Brain microvascular endothelial cell (primary cell): ENCODE measurements around the gene POLDIP3.

ENCODE experiments used
- DNase-seq: peaks from one replicate; pipeline ENCODE4 v3.0.0-alpha.2; 2020
- H3K27ac ChIP-seq: fragments of 250-450 bp; sonication (Bioruptor Pico); 2 replicates; pipeline ENCODE4 v1.5.1; 2020; ENCODE audit warnings: mild to moderate bottlenecking, moderate library complexity
- H3K27me3 ChIP-seq: fragments of 250-450 bp; sonication (Bioruptor Pico); replicated peaks from 2 replicates; pipeline ENCODE4 v1.5.1; 2020; ENCODE audit warnings: mild to moderate bottlenecking
- H3K36me3 ChIP-seq: fragments of 250-450 bp; sonication (Bioruptor Pico); replicated peaks from 2 replicates; pipeline ENCODE4 v1.5.1; 2020; ENCODE audit warnings: mild to moderate bottlenecking
- H3K4me3 ChIP-seq: 2 replicates; pipeline ENCODE4 v1.5.1; 2011; ENCODE audit warnings: low read depth, mild to moderate bottlenecking, control low read depth, low read length, moderate library complexity
- in situ Hi-C: cut with HindIII; loops from 2 replicates; pipeline ENCODE4 v1.10.0; 2017; ENCODE audit warnings: low sequenced_read_pairs, low pct_ligation_motif_present
- TF ChIP-seq, protein P1 (sequence below): IDR thresholded peaks from 2 replicates; pipeline ENCODE4 v1.5.1; 2011; ENCODE audit warnings: low read depth, mild to moderate bottlenecking, moderate library complexity, low read length, control low read depth, inconsistent platforms; ENCODE audit errors: missing control alignments

Gene POLDIP3

DNA sequence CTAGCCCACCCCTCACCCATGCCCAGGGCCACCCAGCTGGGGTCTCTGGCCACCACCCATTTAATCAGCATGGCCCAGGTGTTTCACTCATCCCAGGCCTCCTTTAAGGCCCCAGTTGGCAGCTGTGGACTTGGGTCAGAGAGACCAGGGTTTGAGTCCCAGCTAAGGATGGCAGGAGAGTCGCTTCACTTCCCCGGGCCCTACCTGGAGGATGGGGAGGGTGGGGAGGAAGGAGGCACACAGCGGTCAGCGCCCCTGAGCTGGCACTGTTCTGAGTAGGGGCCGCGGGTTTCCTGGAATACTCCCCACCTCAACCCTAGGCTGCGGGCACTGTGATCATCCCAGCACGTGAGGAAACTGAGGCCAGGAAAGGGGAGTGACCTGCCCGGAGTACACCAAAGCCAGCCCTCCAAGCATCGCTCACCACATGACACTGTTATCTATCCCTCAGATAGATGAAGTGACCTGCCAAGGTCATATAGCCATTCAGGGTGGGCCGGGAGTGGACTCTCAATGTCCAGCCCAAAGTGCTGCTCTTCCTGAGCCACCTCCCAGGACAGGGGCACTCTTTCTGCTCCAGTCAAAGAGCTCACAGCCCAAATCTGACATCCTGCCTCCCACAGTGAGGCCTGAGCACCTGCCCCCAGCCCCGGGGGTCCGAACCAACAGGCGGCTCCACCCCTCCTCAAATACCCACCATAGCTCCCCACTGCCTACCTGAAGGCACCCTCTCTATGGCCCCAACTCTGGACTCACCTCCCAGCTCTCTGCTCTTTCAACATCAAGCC is 29.1 kb upstream of the POLDIP3 start:
- in situ Hi-C loops, result loop anchor here (25.0 kb wide), 1 partner anchor 168 kb away; no protein-coding TSS in a partner anchor
- no peak for DNase-seq

DNA sequence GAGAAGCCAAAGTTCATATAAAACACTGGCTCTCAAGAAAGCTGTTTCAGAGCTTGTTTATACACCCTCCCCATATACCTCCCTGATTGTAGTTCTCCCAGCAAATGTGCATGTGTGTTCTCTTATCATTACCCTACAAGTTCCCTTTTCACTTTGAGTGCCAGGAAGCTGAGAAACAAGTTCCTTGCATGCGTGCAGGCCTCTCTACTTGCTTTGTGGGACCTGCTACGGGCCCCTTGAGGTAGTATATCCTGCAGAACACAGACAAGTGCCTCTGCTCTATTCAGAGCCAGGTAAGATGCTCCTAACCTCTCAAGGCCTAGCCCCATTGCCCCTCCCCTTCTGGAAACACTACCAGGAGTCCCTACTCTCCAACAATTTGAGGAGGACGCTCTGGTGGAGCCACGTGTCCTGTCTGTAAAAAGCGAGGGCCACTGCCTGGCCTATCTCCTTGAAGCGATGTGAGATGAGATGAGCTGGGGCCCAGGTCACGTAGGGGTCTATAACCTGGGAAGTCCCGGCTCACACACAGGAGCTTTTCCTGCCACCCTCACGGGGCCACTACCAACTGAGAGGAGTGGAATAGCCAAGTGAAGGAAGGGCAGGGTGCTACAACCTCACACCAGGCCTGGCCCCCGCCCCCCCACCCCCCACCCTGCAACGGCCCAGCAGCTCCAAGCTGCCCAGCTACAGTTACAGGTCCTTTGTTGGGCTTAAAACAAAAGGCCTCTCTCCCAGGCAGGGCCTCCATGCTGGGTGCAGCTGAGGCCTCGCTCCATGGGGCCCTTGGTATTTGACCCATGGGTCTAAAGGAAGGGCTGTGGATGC is 28.3 kb upstream of the POLDIP3 start:
- Histone ChIP-seq H3K36me3 (no peaks in the 10 kb centered on the region), H3K27me3 (no peaks in the 10 kb centered on the region), H3K4me3 (no peak overlapping the region), H3K27ac (no peak overlapping the region)
- DNase-seq, result no peak
- TF ChIP-seq, protein P1, sequence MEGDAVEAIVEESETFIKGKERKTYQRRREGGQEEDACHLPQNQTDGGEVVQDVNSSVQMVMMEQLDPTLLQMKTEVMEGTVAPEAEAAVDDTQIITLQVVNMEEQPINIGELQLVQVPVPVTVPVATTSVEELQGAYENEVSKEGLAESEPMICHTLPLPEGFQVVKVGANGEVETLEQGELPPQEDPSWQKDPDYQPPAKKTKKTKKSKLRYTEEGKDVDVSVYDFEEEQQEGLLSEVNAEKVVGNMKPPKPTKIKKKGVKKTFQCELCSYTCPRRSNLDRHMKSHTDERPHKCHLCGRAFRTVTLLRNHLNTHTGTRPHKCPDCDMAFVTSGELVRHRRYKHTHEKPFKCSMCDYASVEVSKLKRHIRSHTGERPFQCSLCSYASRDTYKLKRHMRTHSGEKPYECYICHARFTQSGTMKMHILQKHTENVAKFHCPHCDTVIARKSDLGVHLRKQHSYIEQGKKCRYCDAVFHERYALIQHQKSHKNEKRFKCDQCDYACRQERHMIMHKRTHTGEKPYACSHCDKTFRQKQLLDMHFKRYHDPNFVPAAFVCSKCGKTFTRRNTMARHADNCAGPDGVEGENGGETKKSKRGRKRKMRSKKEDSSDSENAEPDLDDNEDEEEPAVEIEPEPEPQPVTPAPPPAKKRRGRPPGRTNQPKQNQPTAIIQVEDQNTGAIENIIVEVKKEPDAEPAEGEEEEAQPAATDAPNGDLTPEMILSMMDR, result no peak
- in situ Hi-C loops, result loop anchor here (25.0 kb wide), 1 partner anchor 169 kb away; no protein-coding TSS in a partner anchor

More for the DNA sequence above, 29.1 kb upstream of the POLDIP3 start:
- Histone ChIP-seq H3K27ac (peak overlapping the region; percentile 61), H3K36me3 (no peaks in the 10 kb centered on the region), H3K27me3 (no peaks in the 10 kb centered on the region), H3K4me3 (no peak overlapping the region)
- TF ChIP-seq, protein P1, result no peak

DNA sequence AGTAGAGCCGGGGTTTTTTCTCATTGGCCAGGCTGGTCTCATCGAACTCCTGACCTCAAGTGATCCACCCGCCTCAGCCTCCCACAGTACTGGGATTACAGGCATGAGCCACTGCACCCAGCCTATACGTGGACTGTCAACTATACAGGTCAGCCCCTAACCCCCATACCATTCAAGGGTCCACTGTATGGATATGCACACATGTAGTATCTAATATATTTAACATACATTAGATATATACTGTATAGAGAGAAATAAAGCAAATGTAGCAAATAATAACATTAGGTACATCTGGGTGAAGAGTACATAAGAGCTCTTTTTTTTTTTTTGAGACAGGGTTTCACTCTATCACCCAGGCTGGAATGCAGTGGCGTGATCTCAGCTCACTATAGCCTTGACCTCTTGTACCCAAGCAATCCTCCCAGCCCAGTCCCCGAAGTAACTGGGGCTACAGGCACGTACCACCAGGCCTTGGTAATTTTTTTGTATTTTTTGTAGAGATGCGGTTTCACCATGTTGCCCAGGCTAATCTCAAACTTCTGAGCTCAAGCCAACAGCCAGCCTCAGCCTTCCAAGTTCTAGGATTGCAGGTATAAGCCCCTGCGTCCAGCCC is 27.2 kb upstream of the POLDIP3 start:
- no peak overlapping the region for H3K4me3 ChIP-seq
- DNase-seq, result no peak
- H3K36me3 ChIP-seq, result no peaks in the 10 kb centered on the region
- in situ Hi-C loops, result loop anchor here (25.0 kb wide), 1 partner anchor 170 kb away; no protein-coding TSS in a partner anchor
- H3K27ac ChIP-seq, result peak overlapping the region; percentile 40
- no peaks in the 10 kb centered on the region for H3K27me3 ChIP-seq
- TF ChIP-seq, protein P1, result no peak

DNA sequence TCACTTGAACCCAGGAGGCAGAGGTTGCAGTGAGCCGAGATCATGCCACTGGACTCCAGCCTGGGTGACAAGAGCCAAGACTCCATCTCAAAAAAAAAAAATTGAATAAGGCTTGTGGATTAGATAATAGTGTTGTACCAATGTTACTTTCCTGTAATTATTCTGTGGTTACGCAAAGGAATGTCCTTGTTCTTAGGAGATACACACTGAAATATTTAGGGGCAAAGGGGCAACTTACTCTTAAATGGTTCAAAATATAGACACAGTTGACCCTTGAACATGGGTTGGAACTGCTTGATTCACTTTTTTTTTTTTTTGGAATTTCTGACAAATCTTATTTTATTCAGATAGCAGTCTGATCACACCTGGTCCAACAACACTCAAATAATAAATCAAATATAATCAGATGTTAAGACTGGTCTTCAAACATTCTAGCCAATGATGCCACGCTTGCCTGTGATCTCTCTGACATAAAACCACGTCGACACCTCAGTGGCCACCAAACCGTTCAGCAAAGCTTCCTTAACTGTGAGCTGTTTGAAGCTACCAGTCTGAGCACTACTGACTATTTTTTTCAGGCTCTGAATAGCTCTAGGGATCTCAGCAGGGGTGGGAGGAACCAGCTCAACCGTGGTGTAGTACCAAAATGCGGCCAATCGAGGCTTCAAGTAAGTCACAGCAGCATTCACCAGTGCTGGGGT is 25.0 kb upstream of the POLDIP3 start:
- in situ Hi-C loops, result loop anchor here (25.0 kb wide), 1 partner anchor 173 kb away; no protein-coding TSS in a partner anchor
- Histone ChIP-seq H3K27ac (no peak overlapping the region), H3K36me3 (peaks cover 5% of the 10 kb centered on the region), H3K4me3 (no peak overlapping the region), H3K27me3 (no peaks in the 10 kb centered on the region)
- no peak for DNase-seq
- TF ChIP-seq, protein P1, result no peak

DNA sequence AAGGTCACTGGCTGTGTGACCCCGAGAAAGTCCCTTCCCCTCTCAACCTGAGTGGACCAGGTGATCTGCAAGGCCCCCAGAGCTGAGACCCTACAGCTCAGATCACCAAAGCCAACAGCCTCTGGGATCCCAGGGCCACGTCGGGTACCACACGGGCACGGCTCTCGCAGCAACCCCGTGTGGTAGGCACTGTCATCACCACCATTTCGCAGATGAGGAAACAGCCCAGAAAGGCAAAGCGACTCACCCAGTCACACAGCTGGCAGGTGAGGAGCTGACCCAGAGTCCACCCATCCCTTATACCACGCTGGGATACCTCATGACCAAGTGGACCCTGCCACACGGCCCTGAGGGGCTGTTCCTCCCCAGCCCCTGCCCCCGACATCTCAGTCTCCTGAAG is 22.9 kb upstream of the POLDIP3 start:
- H3K27ac ChIP-seq, result no peak overlapping the region
- H3K4me3 ChIP-seq, result no peak overlapping the region
- TF ChIP-seq, protein P1, result no peak
- H3K27me3 ChIP-seq, result no peaks in the 10 kb centered on the region
- H3K36me3 ChIP-seq, result peaks cover 19% of the 10 kb centered on the region
- in situ Hi-C loops, result loop anchor here (25.0 kb wide), 1 partner anchor 175 kb away; no protein-coding TSS in a partner anchor
- DNase-seq, result no peak
